Measurements from ENCODE around the gene SLC39A11. TPM values are rescaled to one million over a fixed set of nuclear protein-coding genes. Genes with fewer than 3 reads are reported as not detected.

The SLC39A11 gene
- total RNA-seq, 1 donor from 2014 or later = 21.5 TPM

GRCh38 chr17:72984145-72984925, 108.2 kb downstream of the SLC39A11 start:
- H3K79me2 ChIP-seq (ENCODE audit: insufficient read depth, low read length) = no peaks in the 10 kb centered on the region
- H3K27me3 ChIP-seq (ENCODE audit: insufficient read depth, low read length) = no peaks in the 10 kb centered on the region
- no peaks in the 10 kb centered on the region for H3K36me3 Mint-ChIP-seq (ENCODE audit: low read depth, unreplicated experiment)
- H3K27ac Mint-ChIP-seq (ENCODE audit: unreplicated experiment) = peak overlapping the region; percentile 38
- no peaks in the 10 kb centered on the region for H3K36me3 ChIP-seq (ENCODE audit: insufficient read depth, low read length)
- H3K9ac ChIP-seq (ENCODE audit: low read length) = peak overlapping the region; percentile 29
- no peaks in the 10 kb centered on the region for H4K20me1 ChIP-seq (ENCODE audit: insufficient read depth, low read length)
- no peak overlapping the region for H2AFZ ChIP-seq (ENCODE audit: low read depth, low read length)
- no peaks in the 10 kb centered on the region for H3K27me3 Mint-ChIP-seq (ENCODE audit: low read depth, unreplicated experiment)
- no peaks in the 10 kb centered on the region for H3K9me3 ChIP-seq (ENCODE audit: insufficient read depth, low read depth, low read length)
- DNase-seq (ENCODE audit: low read depth) = peak; percentile 97
- peaks cover 11% of the 10 kb centered on the region for H3K4me1 Mint-ChIP-seq (ENCODE audit: low read depth, unreplicated experiment)
- TF ChIP-seq CTCF (IDR thresholded peaks at IDR 0.05; ENCODE audit: insufficient read depth, low read depth, low read length) (no peak), EZH2 (IDR thresholded peaks at IDR 0.05; ENCODE audit: insufficient read depth, low read length) (no peak)
- no peak overlapping the region for H3K4me3 Mint-ChIP-seq (ENCODE audit: unreplicated experiment)
- H3K4me3 ChIP-seq (ENCODE audit: insufficient read depth, low read depth, low read length) = no peak overlapping the region
- FAIRE-seq = peak; percentile 20
- H3K4me2 ChIP-seq (ENCODE audit: low read length) = peak overlapping the region; percentile 61
- H3K4me1 ChIP-seq (ENCODE audit: insufficient read depth, low read length) = peaks cover 16% of the 10 kb centered on the region
- peak overlapping the region; percentile 69 for H3K27ac ChIP-seq (ENCODE audit: low read depth, low read length)
- H3K9me3 Mint-ChIP-seq (ENCODE audit: unreplicated experiment) = no peaks in the 10 kb centered on the region

- Mint-ChIP-seq H3K27ac (ENCODE audit: unreplicated experiment) (no peak overlapping the region), H3K4me3 (ENCODE audit: unreplicated experiment) (no peak overlapping the region), H3K9me3 (ENCODE audit: unreplicated experiment) (peaks cover 2% of the 10 kb centered on the region), H3K36me3 (ENCODE audit: low read depth, unreplicated experiment) (peaks cover 4% of the 10 kb centered on the region), H3K4me1 (ENCODE audit: low read depth, unreplicated experiment) (peaks cover 23% of the 10 kb centered on the region), H3K27me3 (ENCODE audit: low read depth, unreplicated experiment) (no peaks in the 10 kb centered on the region)
- no peak overlapping the region for H3K4me3 ChIP-seq (ENCODE audit: insufficient read depth, low read depth, low read length)
- H3K79me2 ChIP-seq (ENCODE audit: insufficient read depth, low read length) = no peaks in the 10 kb centered on the region
- no peak overlapping the region for H2AFZ ChIP-seq (ENCODE audit: low read depth, low read length)
- H3K4me2 ChIP-seq (ENCODE audit: low read length) = no peak overlapping the region
- no peaks in the 10 kb centered on the region for H3K27me3 ChIP-seq (ENCODE audit: insufficient read depth, low read length)
- H3K9ac ChIP-seq (ENCODE audit: low read length) = no peak overlapping the region
- H3K4me1 ChIP-seq (ENCODE audit: insufficient read depth, low read length) = peaks cover 24% of the 10 kb centered on the region
- H3K27ac ChIP-seq (ENCODE audit: low read depth, low read length) = no peak overlapping the region
- FAIRE-seq (no peak), DNase-seq (ENCODE audit: low read depth) (no peak)
- H4K20me1 ChIP-seq (ENCODE audit: insufficient read depth, low read length) = no peaks in the 10 kb centered on the region
- no peak for TF ChIP-seq CTCF (IDR thresholded peaks at IDR 0.05; ENCODE audit: insufficient read depth, low read depth, low read length)
- TF ChIP-seq EZH2 (IDR thresholded peaks at IDR 0.05; ENCODE audit: insufficient read depth, low read length) = no peak
- no peaks in the 10 kb centered on the region for H3K9me3 ChIP-seq (ENCODE audit: insufficient read depth, low read depth, low read length)
- no peaks in the 10 kb centered on the region for H3K36me3 ChIP-seq (ENCODE audit: insufficient read depth, low read length)
Measured at GRCh38 chr17:72982680-72983079, 109.8 kb downstream of the SLC39A11 start.

Data from astrocyte (in vitro differentiated cells and primary cell).